ENCODE results near the gene SUSD6. TPM values are rescaled to one million over a fixed set of nuclear protein-coding genes. Genes with fewer than 3 reads are reported as not detected.

SUSD6 gene, protein sequence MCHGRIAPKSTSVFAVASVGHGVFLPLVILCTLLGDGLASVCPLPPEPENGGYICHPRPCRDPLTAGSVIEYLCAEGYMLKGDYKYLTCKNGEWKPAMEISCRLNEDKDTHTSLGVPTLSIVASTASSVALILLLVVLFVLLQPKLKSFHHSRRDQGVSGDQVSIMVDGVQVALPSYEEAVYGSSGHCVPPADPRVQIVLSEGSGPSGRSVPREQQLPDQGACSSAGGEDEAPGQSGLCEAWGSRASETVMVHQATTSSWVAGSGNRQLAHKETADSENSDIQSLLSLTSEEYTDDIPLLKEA
- 10 to 100 TPM; 53.3 to 56.9 TPM for total RNA-seq

DNA sequence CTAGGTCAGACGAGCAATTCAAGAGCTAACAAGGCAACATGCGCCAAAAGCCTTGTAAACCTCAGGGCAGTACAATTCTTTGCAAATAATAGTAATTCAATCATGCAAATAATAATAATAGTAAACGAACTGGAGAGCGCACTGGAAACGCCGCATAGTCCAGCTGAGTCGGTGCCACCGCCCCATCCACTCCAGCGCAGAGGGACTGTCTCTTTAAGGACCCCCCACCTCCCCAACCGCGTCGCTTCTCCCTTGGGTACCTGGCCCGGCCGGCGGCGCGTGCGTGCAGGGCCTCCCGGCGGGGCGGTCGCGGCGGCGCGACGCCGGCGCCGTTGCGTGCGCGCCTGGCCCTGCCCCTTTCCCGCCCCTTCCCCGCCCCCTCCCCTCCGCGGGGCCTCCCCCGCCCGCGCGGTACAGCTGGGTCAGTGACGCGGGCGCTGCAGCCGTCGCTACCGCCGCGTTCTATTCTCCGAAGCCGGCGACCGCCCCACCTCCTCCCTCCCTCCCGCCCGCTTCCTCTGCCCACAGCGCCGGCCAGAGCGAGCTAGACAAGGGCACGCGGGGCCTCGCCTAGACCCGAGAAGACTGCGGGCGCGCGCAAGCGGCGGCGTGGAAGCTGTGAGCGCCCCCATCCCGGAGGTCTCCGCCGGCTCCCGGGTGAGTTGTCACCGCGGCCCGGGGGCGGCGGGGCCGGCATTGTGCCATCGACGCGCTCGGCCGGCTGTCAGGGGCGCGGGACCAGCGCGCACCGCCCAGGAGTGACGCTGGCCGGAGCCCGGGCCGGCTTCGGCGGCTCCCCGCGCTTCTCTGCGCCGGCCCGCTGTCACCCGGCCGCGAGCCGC lies at the start of gene SUSD6:
Gene SUSD6, plus strand, starts transcription at position 425 of the 842 bp plus-strand sequence. CDS start 46,997 bp downstream, outside the sequence.
- POLR2A ChIA-PET, result interaction anchor here (0.5 to 1.8 kb wide), 10 partner anchors 8 to 1043 kb away, joined by 3 to 9 read pairs (median 4); partner anchors contain the start of gene SRSF5
- CTCF ChIA-PET, result interaction anchor here (1.5 to 3.8 kb wide), 2 partner anchors 27 to 116 kb away, joined by 5 to 18 read pairs; no protein-coding TSS in a partner anchor

DNA sequence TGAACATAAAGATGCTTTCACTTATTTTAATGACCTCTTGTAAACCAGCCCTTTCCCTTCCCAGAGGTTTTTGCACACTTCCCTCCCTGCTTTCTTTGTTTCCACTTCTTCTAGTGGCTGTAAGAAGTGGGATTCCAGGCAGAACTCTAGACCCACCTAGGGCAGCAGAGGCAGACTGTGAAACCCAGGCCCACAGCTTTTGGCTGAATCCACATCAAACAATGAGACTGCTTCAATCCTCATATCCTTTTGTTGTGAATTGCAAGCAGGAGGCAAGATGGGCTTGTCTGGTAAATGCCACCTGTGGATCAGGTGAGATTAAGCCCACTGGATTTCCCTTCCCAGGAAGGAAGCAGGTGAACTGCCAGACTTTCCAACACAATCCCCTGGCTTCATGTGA lies 49.5 kb upstream of the SUSD6 start:
- CTCF ChIA-PET, result no interaction called here
- POLR2A ChIA-PET, result no interaction called here

DNA sequence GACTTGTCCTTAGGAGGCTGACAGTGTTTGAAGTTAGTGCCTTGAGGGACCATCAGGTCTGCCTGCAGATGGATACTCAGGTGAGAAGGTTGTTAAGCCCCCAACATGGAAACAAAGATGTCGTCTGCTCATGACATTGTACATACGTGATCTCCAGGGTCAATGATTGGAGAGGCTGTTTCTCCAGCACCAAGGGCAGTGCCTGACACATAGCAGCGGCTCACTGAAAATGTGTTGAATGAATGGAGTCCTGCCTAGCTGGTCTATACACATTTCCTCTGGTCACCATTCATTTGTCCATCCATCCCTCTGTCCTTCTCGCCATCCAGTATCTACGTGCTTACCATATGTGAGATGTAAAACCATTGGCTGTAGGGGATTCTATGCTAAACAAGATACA lies 43.8 kb upstream of the SUSD6 start:
- CTCF ChIA-PET, result no interaction called here
- POLR2A ChIA-PET, result no interaction called here

DNA sequence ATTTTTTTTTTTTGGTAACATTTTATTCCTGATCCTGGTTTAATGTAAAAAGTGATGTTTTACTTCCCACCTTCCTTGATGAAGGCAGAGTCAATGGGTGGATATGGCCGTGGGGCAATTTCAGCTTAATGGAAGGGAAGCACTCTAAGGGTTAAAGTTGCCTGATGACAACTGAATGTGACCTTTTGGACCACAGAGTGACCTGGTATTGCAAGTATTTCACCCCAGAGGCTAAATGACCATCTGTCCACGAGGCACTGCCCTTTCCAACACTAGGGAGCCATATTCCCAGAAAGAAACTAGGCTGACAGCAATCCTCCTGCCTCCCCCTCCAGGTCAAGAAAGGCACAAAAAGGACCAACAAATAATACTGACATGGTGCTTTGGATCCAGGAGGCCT lies 41.5 kb upstream of the SUSD6 start:
- ChIA-PET POLR2A (no interaction called here), CTCF (interaction anchor here (1.2 kb wide), 1 partner anchor 15 kb away, joined by 3 read pairs; no protein-coding TSS in a partner anchor)

DNA sequence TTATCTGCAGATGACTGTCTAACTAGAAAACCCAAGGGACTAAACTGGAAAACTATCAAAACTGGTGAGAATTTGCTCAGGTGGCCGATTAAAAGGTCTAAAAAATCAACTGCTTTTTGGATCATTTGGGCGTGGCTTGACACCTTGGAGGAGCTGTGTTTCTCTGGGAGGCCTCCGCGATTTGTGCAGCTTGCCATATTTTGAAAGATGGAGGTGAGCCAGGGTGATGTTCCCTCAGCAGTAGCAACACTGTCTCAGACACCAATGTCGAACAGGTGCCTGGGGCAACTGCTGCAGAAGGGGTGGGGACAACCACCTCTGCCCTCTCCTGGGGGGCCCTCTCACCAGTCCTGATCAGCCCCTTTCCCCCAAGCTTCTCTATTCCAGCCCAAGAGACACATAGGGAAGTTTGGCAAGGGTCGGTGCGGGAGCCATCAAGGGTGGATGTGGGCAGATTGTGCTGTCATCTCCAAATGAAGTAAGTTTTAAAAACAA lies 40.5 kb upstream of the SUSD6 start:
- CTCF ChIA-PET, result interaction anchor here (1.2 to 1.5 kb wide), 3 partner anchors 10 to 22 kb away, joined by 3 to 4 read pairs (median 4); no protein-coding TSS in a partner anchor

DNA sequence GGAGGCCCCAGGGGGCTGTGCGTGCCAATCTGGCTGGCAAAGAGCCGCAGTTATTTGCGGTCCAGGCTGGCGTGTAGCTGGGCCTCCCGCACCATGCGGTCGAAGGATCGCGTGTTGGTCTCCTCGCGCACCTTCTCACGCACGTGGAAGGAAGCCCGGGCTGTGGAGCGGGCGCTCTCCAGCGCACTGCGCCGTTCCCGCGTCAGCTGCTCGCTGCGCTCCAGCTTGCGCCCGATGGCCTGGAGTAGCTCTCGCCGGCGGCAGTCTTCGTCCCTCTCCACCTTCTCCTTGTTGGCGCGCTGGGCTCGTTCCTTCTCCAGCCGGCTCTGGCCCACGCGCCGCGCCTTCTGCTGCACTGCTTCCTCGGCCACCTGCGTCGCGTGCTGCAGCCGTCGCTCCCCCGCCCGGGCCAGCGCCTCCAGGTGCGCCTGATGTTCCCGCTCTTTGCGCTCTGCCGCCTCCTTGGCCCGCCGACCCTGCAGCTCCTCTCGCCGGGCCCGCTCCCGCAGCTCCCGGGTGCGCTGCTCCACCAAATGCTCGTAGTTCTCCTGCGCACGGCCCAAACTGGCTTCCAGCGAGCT lies 39.9 kb upstream of the SUSD6 start:
- ChIA-PET CTCF (interaction anchor here (0.9 to 1.5 kb wide), 4 partner anchors 10 to 155 kb away, joined by 3 to 4 read pairs (median 4); no protein-coding TSS in a partner anchor), POLR2A (interaction anchor here (0.5 kb wide), 1 partner anchor 149 kb away, joined by 3 read pairs; no protein-coding TSS in a partner anchor)

More for the DNA sequence above, 40.5 kb upstream of the SUSD6 start:
- POLR2A ChIA-PET, result interaction anchor here (0.5 kb wide), 1 partner anchor 150 kb away, joined by 3 read pairs; no protein-coding TSS in a partner anchor

DNA sequence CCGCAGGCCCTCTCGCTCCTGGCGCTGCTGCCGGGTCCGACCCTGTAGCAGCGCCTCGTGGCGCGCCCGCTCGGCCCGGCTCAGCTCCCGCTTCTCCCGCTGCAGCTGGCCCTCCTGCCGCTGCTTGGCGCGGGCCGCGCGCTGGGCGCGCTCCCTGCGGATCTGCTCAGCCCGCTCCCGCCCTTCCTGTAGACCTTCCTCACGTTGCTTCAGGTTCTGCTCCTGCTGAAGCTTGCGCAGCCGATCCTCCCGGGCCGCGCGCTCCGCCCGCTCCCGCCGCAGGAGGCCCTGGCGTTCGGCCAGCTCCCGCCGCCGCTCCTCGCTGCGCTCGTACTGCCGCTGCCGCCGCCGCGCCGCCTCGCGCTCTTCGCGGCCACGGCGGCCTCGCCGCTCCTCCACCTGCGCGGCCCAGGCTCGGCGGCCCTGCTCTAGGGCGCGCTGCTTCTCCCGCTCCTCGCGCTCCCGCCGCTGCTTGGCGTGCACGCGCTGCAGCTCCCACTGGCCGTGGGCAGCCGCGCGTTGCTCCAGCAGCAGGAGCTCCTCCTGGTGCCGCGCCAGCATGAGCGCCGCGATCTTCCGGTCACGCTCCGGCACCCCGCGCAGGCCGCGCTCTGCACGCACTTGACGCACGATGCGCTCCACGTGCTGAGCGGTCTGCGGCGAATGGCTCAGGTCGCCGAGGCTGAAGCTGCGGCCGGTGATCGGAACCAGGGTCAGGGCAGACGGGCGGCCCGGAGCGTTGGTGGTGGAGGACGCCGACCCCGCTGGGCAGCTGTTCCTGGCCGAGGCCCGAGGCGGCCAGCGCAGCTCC lies 39.2 kb upstream of the SUSD6 start:
- ChIA-PET POLR2A (interaction anchor here (0.6 kb wide), 1 partner anchor 429 kb away, joined by 3 read pairs; no protein-coding TSS in a partner anchor), CTCF (interaction anchor here (0.5 to 3.1 kb wide), 5 partner anchors 14 to 1032 kb away, joined by 3 to 16 read pairs (median 3); no protein-coding TSS in a partner anchor)

DNA sequence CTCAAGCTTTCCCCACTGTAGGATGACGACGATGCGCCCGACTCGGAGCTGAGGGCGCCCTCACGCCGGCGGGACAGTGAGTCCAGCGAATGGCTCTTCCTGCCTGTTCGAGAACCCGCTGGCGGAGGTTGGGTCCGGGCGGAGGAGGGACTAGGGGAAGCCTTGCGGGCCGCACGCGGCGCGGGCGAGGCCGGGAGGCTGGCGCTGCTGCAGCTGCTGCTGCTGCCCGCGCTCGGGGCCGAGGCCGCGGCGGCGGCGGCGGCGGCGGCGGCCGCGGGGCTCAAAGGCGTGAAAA lies 38.6 kb upstream of the SUSD6 start:
- POLR2A ChIA-PET, result no interaction called here

DNA sequence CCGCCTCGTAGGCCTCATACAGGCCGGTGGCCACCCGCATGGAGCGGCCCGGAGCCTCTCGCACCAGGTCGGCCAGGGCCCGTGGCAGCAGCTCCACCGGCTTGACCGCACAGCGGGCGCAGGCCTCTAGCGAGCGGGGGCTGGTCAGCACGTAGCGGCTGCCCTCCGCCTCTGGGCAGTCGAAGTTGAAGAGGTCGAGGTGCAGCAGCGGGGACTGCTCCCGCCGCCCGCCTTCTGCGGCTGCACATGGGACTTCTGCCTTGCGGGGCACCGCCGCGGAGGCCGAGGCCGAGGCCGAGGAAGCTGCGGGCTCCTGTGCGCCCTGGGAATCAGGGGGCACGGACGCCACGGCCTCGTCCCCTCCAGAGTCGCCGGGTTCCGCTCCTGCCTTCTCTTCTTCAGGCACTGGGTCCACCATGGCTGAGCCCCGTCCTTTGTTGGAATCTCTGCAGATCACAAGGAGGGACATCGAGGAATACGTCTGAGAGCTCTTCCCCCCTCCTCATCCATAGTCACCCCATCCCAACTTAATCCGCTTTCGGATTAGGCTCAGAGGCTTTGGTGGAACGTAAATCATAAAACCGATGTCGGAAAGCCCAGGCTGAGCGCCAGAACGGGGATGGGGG lies 38.1 kb upstream of the SUSD6 start:
- ChIA-PET CTCF (interaction anchor here (1.0 to 3.1 kb wide), 5 partner anchors 10 to 330 kb away, joined by 3 to 16 read pairs (median 4); no protein-coding TSS in a partner anchor), POLR2A (no interaction called here)

More for the DNA sequence above, 38.6 kb upstream of the SUSD6 start:
- CTCF ChIA-PET, result interaction anchor here (0.5 to 3.1 kb wide), 3 partner anchors 14 to 1033 kb away, joined by 3 to 16 read pairs (median 3); no protein-coding TSS in a partner anchor

DNA sequence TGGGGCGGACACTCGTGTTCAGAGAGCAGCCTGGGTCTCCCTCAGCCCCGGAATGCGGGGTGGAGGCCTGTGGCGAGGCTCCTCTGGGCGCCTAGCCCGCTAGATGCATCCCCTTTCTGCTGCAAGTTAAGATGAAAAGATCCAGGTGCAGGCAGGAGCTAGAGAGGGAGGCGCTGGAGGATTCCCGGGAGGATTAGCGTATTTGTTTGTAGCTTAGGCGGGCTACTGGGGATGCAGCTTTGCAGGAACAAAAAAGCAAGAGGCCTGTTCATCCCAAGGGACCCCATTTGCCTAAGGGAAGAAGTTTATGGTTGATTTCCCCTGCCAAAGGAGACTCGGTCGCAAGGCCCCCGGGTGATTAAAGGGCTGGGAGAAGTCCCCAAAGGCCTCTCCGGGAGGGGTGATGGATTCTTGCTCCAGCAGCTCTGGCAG lies 37.5 kb upstream of the SUSD6 start:
- CTCF ChIA-PET, result interaction anchor here (0.8 to 3.1 kb wide), 11 partner anchors 11 to 331 kb away, joined by 3 to 16 read pairs (median 4); no protein-coding TSS in a partner anchor
- POLR2A ChIA-PET, result no interaction called here

DNA sequence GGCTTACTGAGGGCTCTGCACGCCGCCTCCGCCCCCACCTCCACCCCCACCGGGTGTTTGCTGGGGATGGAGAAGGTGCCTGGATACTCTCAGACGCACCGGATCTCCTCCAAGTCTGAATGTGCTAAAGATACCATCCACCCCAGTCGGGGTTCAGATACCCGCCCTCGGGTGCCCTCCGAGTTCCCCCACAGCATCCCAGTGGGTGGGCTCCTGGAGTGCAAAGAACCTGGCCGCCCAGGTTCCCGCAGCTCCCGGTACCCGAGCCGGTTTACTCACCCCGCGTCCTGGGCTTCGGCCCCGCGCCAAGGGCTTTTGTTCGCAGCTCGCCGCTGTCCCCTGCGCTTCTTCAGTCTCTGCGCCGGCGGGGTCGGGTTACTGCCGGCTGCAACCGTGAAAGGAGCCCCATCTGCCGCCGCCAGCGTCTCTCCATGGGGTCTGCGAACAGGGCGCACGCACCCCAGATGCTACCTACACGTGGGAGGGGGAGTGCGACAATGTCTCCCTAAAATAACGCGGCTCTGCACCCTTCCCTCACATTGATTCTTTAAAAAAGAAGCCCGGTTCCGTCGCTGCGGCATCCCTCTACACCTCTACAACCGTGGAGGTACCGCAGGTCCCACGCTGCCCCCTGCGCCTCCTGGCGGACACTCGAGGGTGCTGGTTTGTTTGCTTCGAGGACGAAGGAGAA lies 37.0 kb upstream of the SUSD6 start, which contains the start of gene CCDC177:
Gene CCDC177, minus strand, starts transcription at position 609 of the 691 bp plus-strand sequence. CDS start 1,249 bp downstream, outside the sequence.
- POLR2A ChIA-PET, result no interaction called here

DNA sequence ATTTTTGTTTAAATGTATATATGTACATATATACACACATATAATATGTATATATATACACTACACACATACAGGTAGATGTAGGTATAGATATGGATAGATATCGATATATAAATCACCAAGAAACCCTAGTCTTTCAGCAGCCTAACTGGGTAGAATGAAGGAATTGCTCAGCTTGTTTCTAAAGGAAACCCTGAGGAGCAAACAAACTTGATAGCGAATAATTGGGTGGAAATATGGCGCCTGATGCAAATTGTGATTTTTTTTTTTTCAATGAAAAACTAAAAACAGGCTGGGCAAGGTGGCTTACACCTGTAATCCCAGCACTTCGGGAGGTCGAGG lies 36.5 kb upstream of the SUSD6 start:
- ChIA-PET CTCF (interaction anchor here (0.6 to 3.1 kb wide), 8 partner anchors 10 to 333 kb away, joined by 3 to 16 read pairs (median 4); no protein-coding TSS in a partner anchor), POLR2A (interaction anchor here (0.7 kb wide), 1 partner anchor 46 kb away, joined by 3 read pairs; no protein-coding TSS in a partner anchor)

More for the DNA sequence above, 37.0 kb upstream of the SUSD6 start, which contains the start of gene CCDC177:
- CTCF ChIA-PET, result interaction anchor here (0.8 to 3.1 kb wide), 11 partner anchors 10 to 331 kb away, joined by 3 to 16 read pairs (median 4); no protein-coding TSS in a partner anchor

DNA sequence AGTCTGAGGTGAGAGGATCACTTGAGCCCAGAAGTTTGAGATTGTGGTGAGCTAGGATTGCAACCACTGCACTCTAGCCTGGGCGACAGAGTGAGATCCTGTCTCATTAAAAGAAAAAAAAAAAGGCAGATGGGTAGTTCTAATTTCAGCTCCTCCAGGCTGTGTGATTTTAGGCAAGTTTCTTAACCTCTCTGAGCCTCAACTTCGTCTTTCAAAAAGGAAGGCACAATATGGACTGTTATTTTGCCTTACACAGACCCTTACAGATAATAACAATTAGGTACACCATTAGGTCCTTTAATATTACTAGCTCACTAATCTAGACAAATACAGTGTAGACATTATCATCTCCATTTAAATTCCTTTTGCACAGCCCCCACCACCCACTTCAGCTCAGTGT lies 31.9 kb upstream of the SUSD6 start:
- ChIA-PET CTCF (interaction anchor here (1.0 to 1.4 kb wide), 2 partner anchors 148 to 152 kb away, joined by 3 read pairs; no protein-coding TSS in a partner anchor), POLR2A (interaction anchor here (0.6 kb wide), 1 partner anchor 28 kb away, joined by 3 read pairs; no protein-coding TSS in a partner anchor)

DNA sequence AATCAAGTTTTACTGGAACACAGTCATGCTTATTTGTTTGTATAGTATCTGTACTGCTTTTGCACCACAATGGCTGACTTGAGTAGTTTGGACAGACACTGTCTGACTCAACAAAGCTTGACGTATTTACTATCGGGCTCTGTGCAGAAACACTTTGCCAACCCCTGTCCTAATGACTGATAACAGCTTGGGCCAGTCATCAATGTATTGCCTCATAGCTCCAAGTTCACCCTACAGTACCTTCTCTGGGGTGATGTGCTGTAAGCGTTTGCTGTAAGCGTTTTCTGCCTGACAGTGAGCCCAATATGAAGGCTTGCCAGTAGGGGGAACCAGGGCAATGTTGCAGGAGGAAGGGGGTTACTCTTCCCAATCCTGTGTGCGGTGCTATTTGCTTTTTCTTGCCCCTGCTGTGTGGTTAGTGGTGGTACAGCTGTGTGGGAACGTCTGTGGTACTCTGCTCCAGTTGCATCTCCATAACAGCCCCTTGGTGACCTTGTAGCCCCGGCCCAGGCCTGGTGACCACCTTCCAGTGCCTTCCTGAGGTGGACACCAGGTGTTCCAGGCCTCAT lies 31.3 kb upstream of the SUSD6 start:
- ChIA-PET CTCF (interaction anchor here (1.0 to 1.4 kb wide), 2 partner anchors 147 to 151 kb away, joined by 3 read pairs; no protein-coding TSS in a partner anchor), POLR2A (no interaction called here)

DNA sequence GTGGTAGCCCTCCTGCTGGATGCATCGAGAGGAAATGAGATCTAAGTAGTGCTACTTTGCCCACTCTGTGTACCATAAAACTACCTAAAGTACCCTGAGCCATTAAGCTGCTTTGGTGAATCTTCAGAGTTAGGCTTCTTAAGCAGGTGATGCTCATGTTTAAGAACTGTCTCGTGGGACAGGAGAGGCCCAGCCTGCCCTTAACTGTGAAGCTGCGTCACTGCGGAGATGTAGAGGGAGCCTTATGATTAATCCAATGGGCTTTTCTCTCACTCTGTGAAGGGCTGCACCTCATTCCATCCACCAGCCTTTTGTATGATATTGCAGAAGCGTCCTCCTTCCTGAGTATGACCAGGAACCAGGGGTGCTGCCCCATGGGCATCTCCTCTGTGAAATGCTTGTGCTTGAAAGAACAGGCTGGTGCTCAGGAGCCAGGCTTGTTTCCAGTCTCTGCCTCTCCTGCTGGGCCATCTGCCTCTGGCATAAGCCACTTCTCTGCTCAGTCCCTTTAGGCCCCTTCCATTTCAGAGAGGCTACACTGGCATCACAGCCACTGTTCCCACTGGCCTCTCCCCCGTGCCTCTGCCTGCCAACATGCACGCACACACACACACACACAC lies 30.0 kb upstream of the SUSD6 start:
- ChIA-PET CTCF (interaction anchor here (0.5 kb wide), 1 partner anchor 58 kb away, joined by 3 read pairs; no protein-coding TSS in a partner anchor), POLR2A (no interaction called here)

DNA sequence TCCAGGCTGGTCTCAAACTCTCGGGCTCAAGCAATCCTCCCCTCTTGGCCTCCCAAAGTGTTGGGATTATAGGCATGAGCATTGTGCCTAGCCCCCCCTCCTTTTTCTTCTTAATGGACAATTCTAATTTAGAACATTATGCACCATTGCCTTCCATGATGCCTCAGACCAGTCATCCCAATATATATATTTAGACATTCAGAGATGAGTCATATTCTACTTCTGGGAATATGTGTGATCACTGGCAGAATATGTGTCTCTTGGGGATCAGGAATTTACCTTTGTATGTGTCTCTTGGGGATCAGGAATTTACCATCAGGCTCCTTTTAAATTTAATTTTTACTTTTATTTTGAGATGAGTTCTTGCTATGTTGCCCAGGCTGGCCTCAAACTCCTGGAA lies 29.2 kb upstream of the SUSD6 start:
- ChIA-PET CTCF (interaction anchor here (0.6 to 1.4 kb wide), 3 partner anchors 22 to 145 kb away, joined by 3 to 7 read pairs (median 5); no protein-coding TSS in a partner anchor), POLR2A (no interaction called here)

Data from activated CD8-positive, alpha-beta memory T cell treated with anti-CD3 and anti-CD28 coated beads for 36 hours (primary cell).